HCT116 (cell line): Measurements from ENCODE around the gene AMMECR1. TPM values are rescaled to one million over a fixed set of nuclear protein-coding genes. Genes with fewer than 3 reads are reported as not detected.

ENCODE experiments used
- ATAC-seq: fragments of 200-7000 bp; cut with Tn5 transposase; 2 replicates; pipeline ENCODE4 v1.9.1; 2020; ENCODE audit warnings: mild to moderate bottlenecking, moderate library complexity
- BruUV-seq: library from RNA; stranded (reverse); fragments of 400-500 nt; replicated peaks from 2 replicates; lab custom pipeline; 2021; lab: Mats Ljungman, UMichigan
- CTCF ChIA-PET: fragments of 300-600 bp; sonication (Branson Sonifier 250); formaldehyde crosslinking; loops from one replicate; lab custom pipeline; 2021; ENCODE audit warnings: antibody characterized with exemption; lab: Charles Lee
- POLR2A ChIA-PET: fragments of 300-600, 350-600 bp; sonication (Branson Sonifier 250); formaldehyde crosslinking; loops from one replicate; lab custom pipeline; 2021; ENCODE audit warnings: antibody characterized with exemption; lab: Charles Lee
- RAD21 ChIA-PET, 2 experiments: fragments of 300-600 bp; sonication (Branson Sonifier 250); formaldehyde crosslinking; loops; one replicate each; lab custom pipeline; 2023; ENCODE audit warnings: low total read pairs in 2 of 2; ENCODE audit not compliant: uncharacterized antibody in 2 of 2, unreplicated experiment in 2 of 2, low non-redundant PET in 1 of 2; lab: Charles Lee
- DNase-seq: peaks from one replicate; pipeline ENCODE4 v3.0.0-alpha.2; 2010; ENCODE audit warnings: low read depth, low spot score
- H2AFZ ChIP-seq: fragments of 200-600 bp; shearing (Covaris generic), sonication (generic); 2 replicates; pipeline ENCODE4 v1.6.1; 2017; ENCODE audit warnings: low read depth, mixed run types, mixed read lengths, antibody characterized with exemption, low read length; ENCODE audit not compliant: poor library complexity, severe bottlenecking
- H3K27ac ChIP-seq: 2 replicates; pipeline ENCODE4 v1.5.1; 2012; ENCODE audit warnings: low read depth, low read length
- H3K27me3 ChIP-seq: fragments of 200-600 bp; sonication (generic); 2 replicates; pipeline ENCODE4 v1.6.1; 2016; ENCODE audit warnings: mixed run types, low read length, mixed read lengths; ENCODE audit not compliant: insufficient read depth
- H3K36me3 ChIP-seq, 2 experiments: fragments of 200-500 bp in 1 of 2; fragments of 200-600 bp in 1 of 2; sonication (Bioruptor generic) in 1 of 2; sonication (generic) in 1 of 2; 2 replicates each; pipeline versions ENCODE4 v1.5.1 to v1.6.1; 2014 to 2016; ENCODE audit warnings: low read length in 2 of 2, inconsistent platforms in 1 of 2, mixed read lengths in 1 of 2, mixed run types in 1 of 2; ENCODE audit not compliant: insufficient read depth in 2 of 2, control insufficient read depth in 1 of 2
- H3K4me1 ChIP-seq, 2 experiments: fragments of 200-600 bp in 1 of 2; sonication (generic) in 1 of 2; 2 replicates each; pipeline versions ENCODE4 v1.5.1 to v1.6.1; 2012 to 2017; ENCODE audit warnings: low read length in 2 of 2, inconsistent platforms in 1 of 2, mild to moderate bottlenecking in 1 of 2, mixed read lengths in 1 of 2, mixed run types in 1 of 2, moderate library complexity in 1 of 2; ENCODE audit not compliant: insufficient read depth in 2 of 2, control insufficient read depth in 1 of 2
- H3K4me2 ChIP-seq: fragments of 200-600 bp; sonication (generic); 2 replicates; pipeline ENCODE4 v1.6.1; 2017; ENCODE audit warnings: mixed run types, low read length, mixed read lengths
- H3K4me3 ChIP-seq, 2 experiments: fragments of 200-600 bp in 1 of 2; sonication (generic) in 1 of 2; replicated peaks in 1 of 2; 2 replicates each; pipeline ENCODE4 v1.5.1; 2011 to 2016; ENCODE audit warnings: low read length in 2 of 2, control low read depth in 1 of 2, low read depth in 1 of 2, mild to moderate bottlenecking in 1 of 2, mixed read lengths in 1 of 2, mixed run types in 1 of 2
- H3K79me2 ChIP-seq: fragments of 200-600 bp; sonication (generic); 2 replicates; pipeline ENCODE4 v1.6.1; 2017; ENCODE audit warnings: mild to moderate bottlenecking, mixed run types, low read length, moderate library complexity, mixed read lengths; ENCODE audit not compliant: insufficient read depth
- H3K9ac ChIP-seq: fragments of 200-600 bp; sonication (generic); 2 replicates; pipeline ENCODE4 v1.6.1; 2016; ENCODE audit warnings: low read length, mixed read lengths
- H3K9me2 ChIP-seq: fragments of 200-600 bp; sonication (generic), shearing (Covaris generic); 2 replicates; pipeline ENCODE4 v1.6.1; 2017; ENCODE audit warnings: mixed run types, mild to moderate bottlenecking, moderate library complexity; ENCODE audit not compliant: insufficient read depth
- H3K9me3 ChIP-seq, 2 experiments: fragments of 200-500 bp in 1 of 2; fragments of 200-600 bp in 1 of 2; sonication (Bioruptor generic) in 1 of 2; sonication (generic) in 1 of 2; 2 replicates each; pipeline ENCODE4 v1.6.1; 2014 to 2017; ENCODE audit warnings: low read length in 2 of 2, mixed read lengths in 2 of 2, inconsistent platforms in 1 of 2, low read depth in 1 of 2, mild to moderate bottlenecking in 1 of 2, mixed run types in 1 of 2, moderate library complexity in 1 of 2; ENCODE audit not compliant: control insufficient read depth in 1 of 2, insufficient read depth in 1 of 2
- H4K20me1 ChIP-seq: fragments of 200-600 bp; sonication (generic), shearing (Covaris generic); 2 replicates; pipeline ENCODE4 v1.6.1; 2017; ENCODE audit warnings: mixed run types, mild to moderate bottlenecking, moderate library complexity; ENCODE audit not compliant: insufficient read depth
- CBX3 ChIP-seq: IDR thresholded peaks from 2 replicates; pipeline ENCODE4 v1.6.1; 2012; ENCODE audit warnings: low read depth
- CEBPB ChIP-seq: IDR thresholded peaks from 2 replicates; pipeline ENCODE4 v1.6.1; 2012; ENCODE audit warnings: low read depth
- EGR1 ChIP-seq: IDR thresholded peaks from 2 replicates; pipeline ENCODE4 v1.6.1; 2012; ENCODE audit warnings: low read depth
- EZH2 ChIP-seq: fragments of 200-600 bp; sonication (generic); IDR thresholded peaks from 2 replicates; pipeline ENCODE4 v1.6.1; 2017; ENCODE audit warnings: antibody characterized with exemption, mixed run types
- EZH2phosphoT487 ChIP-seq: fragments of 200-600 bp; IDR thresholded peaks from 2 replicates; pipeline ENCODE4 v1.6.1; 2018; ENCODE audit warnings: antibody characterized with exemption, borderline replicate concordance
- POLR2A ChIP-seq: IDR thresholded peaks from 2 replicates; pipeline ENCODE4 v1.7.0; 2011; ENCODE audit warnings: borderline replicate concordance; ENCODE audit not compliant: insufficient read depth, insufficient read length; ENCODE audit errors: extremely low read depth
- POLR2AphosphoS5 ChIP-seq: IDR thresholded peaks from 2 replicates; pipeline ENCODE4 v1.6.1; 2011; ENCODE audit warnings: mild to moderate bottlenecking, low read depth, low read length, moderate library complexity
- SRF ChIP-seq: IDR thresholded peaks from 2 replicates; pipeline ENCODE4 v1.6.1; 2012; ENCODE audit warnings: low read depth
- TCF7L2 ChIP-seq: IDR thresholded peaks from 2 replicates; pipeline ENCODE4 v1.7.0; 2011; ENCODE audit warnings: borderline replicate concordance, inconsistent platforms; ENCODE audit not compliant: insufficient read depth, insufficient read length; ENCODE audit errors: extremely low read depth
- ZNF274 ChIP-seq: fragments of 200-500 bp; sonication (Bioruptor generic); IDR thresholded peaks from 2 replicates; pipeline ENCODE4 v1.6.1; 2014; ENCODE audit warnings: mild to moderate bottlenecking, low read depth, low read length, inconsistent platforms
- intact Hi-C: fragments of 100-400 bp; cut with micrococcal nuclease; formaldehyde crosslinking; loops from 2 replicates; pipeline ENCODE4 v1.10.0; 2022
- total RNA-seq: library from RNA; stranded (reverse); gene quantifications from one replicate; pipeline ENCODE4 v1.2.1, GENCODE V29; 2021; ENCODE audit not compliant: unreplicated experiment
- TF ChIP-seq, protein P1 (sequence below): IDR thresholded peaks from 2 replicates; pipeline ENCODE4 v1.6.1; 2011; ENCODE audit warnings: mild to moderate bottlenecking, low read length, moderate library complexity; ENCODE audit not compliant: insufficient replicate concordance; ENCODE audit errors: extremely low read depth
- TF ChIP-seq, protein P2 (sequence below): IDR thresholded peaks from 2 replicates; pipeline ENCODE4 v1.6.1; 2012
- TF ChIP-seq, protein P3 (sequence below), 3 experiments: fragments of 200-600 bp in 1 of 3; sonication (generic) in 1 of 3; IDR thresholded peaks in 2 of 3; conservative IDR thresholded peaks in 1 of 3; 2 replicates each; pipeline ENCODE4 v1.5.1; 2012 to 2017; ENCODE audit warnings: low read depth in 2 of 3, low read length in 2 of 3, antibody characterized with exemption in 1 of 3, borderline replicate concordance in 1 of 3, control low read depth in 1 of 3, mild to moderate bottlenecking in 1 of 3, mixed read lengths in 1 of 3, mixed run types in 1 of 3, moderate library complexity in 1 of 3; ENCODE audit not compliant: insufficient read depth in 1 of 3

AMMECR1 gene
- total RNA-seq, 1 experiment from 2014 or later, result 9.2 TPM

DNA sequence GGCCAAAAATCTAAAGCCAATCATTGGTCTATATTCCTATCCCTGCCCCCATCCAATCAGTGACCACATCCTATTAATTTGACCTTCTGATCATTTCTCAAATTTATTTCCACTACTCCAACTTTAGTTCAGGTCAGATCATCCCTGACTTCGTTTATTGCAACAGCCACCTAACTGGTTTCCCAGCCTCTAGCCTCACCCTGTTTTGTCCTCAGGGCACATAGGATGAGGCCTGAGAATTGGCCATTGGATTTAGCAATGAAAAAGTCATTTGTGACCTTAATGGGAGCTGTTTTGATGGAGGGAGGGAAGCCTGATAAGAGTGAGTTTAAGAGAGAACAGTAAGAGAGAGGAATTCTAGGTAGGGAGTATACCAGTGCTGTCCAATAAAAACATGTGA lies 155.0 kb downstream of the AMMECR1 start:
- CTCF ChIA-PET, result no interaction called here
- Histone ChIP-seq H3K4me3 (no peak overlapping the region), H3K36me3 (no peaks in the 10 kb centered on the region), H2AFZ (no peak overlapping the region), H3K27ac (no peak overlapping the region), H3K4me2 (no peak overlapping the region), H3K9me2 (no peaks in the 10 kb centered on the region), H3K79me2 (no peaks in the 10 kb centered on the region), H3K9me3 (no peaks in the 10 kb centered on the region), H3K4me1 (peaks cover 0 to 7% of the 10 kb centered on the region in 2 experiments; a peak in 1 of 4 replicates), H3K9ac (no peak overlapping the region), H3K27me3 (no peaks in the 10 kb centered on the region), H4K20me1 (no peaks in the 10 kb centered on the region)
- DNase-seq (no peak), ATAC-seq (no peak)
- no TSS peak for BruUV-seq
- TF ChIP-seq, protein P1, sequence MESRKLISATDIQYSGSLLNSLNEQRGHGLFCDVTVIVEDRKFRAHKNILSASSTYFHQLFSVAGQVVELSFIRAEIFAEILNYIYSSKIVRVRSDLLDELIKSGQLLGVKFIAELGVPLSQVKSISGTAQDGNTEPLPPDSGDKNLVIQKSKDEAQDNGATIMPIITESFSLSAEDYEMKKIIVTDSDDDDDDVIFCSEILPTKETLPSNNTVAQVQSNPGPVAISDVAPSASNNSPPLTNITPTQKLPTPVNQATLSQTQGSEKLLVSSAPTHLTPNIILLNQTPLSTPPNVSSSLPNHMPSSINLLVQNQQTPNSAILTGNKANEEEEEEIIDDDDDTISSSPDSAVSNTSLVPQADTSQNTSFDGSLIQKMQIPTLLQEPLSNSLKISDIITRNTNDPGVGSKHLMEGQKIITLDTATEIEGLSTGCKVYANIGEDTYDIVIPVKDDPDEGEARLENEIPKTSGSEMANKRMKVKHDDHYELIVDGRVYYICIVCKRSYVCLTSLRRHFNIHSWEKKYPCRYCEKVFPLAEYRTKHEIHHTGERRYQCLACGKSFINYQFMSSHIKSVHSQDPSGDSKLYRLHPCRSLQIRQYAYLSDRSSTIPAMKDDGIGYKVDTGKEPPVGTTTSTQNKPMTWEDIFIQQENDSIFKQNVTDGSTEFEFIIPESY, result no peak
- TF ChIP-seq, protein P2, sequence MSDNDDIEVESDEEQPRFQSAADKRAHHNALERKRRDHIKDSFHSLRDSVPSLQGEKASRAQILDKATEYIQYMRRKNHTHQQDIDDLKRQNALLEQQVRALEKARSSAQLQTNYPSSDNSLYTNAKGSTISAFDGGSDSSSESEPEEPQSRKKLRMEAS, result no peak
- TF ChIP-seq SRF (no peak), TCF7L2 (no peak), ZNF274 (no peak), CEBPB (no peak), POLR2A (no peak)
- POLR2A ChIA-PET, result no interaction called here
- RAD21 ChIA-PET, result no interaction called here
- intact Hi-C loops, result no loop called here

DNA sequence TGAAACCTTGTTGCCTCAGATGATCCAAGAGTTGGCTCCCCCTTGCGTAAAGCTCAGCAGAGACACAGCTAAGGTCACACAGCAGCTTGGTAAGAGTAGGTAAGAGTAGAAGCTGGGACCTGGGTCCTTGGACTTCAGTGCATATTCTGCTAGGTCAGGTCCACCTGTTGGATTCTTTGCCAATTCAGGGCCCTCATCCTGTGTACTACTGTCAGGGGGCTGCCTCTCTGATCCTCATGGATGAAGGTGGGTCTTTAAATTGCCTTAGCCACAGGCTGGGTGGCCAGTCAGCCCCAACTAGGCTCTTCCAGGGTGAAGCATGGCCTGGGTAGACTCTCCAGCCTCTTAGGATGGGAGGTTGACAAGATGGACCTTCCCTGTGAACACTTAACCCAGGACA lies 155.8 kb downstream of the AMMECR1 start:
- no peaks in the 10 kb centered on the region for H3K79me2 ChIP-seq
- intact Hi-C loops, result no loop called here
- TF ChIP-seq, protein P3, sequence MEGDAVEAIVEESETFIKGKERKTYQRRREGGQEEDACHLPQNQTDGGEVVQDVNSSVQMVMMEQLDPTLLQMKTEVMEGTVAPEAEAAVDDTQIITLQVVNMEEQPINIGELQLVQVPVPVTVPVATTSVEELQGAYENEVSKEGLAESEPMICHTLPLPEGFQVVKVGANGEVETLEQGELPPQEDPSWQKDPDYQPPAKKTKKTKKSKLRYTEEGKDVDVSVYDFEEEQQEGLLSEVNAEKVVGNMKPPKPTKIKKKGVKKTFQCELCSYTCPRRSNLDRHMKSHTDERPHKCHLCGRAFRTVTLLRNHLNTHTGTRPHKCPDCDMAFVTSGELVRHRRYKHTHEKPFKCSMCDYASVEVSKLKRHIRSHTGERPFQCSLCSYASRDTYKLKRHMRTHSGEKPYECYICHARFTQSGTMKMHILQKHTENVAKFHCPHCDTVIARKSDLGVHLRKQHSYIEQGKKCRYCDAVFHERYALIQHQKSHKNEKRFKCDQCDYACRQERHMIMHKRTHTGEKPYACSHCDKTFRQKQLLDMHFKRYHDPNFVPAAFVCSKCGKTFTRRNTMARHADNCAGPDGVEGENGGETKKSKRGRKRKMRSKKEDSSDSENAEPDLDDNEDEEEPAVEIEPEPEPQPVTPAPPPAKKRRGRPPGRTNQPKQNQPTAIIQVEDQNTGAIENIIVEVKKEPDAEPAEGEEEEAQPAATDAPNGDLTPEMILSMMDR (IDR thresholded peaks at IDR 0.05 in 2 of 3, conservative IDR thresholded peaks at IDR 0.05 in 1 of 3; ENCODE audit: borderline replicate concordance in 1 of 3, insufficient read depth in 1 of 3, low read depth in 2 of 3, low read length in 2 of 3), result no peak
- TF ChIP-seq EZH2phosphoT487 (no peak), ZNF274 (no peak), EGR1 (no peak), EZH2 (no peak), POLR2AphosphoS5 (no peak), CBX3 (no peak)

More for the DNA sequence above, 155.8 kb downstream of the AMMECR1 start:
- Histone ChIP-seq H3K9me3 (no peaks in the 10 kb centered on the region), H3K9me2 (no peaks in the 10 kb centered on the region), H3K4me3 (no peak overlapping the region), H3K4me2 (no peak overlapping the region), H3K36me3 (no peaks in the 10 kb centered on the region), H3K27me3 (no peaks in the 10 kb centered on the region), H2AFZ (no peak overlapping the region), H3K9ac (no peak overlapping the region), H3K4me1 (peaks cover 0 to 4% of the 10 kb centered on the region in 2 experiments; a peak in 1 of 4 replicates), H4K20me1 (no peaks in the 10 kb centered on the region), H3K27ac (no peak overlapping the region)
- no TSS peak for BruUV-seq
- ChIA-PET POLR2A (no interaction called here), RAD21 (no interaction called here), CTCF (interaction anchor here (1.6 kb wide), 1 partner anchor 16 kb away, joined by 6 read pairs; no protein-coding TSS in a partner anchor)
- ATAC-seq, result no peak
- DNase-seq, result no peak
